Upper lobe of left lung (tissue), 6 donors: Measurements from ENCODE around the gene TPGS2. TPM values are rescaled to one million over a fixed set of nuclear protein-coding genes. Genes with fewer than 3 reads are reported as not detected.

Experiments
- ATAC-seq, 2 donors: fragments of 200-7000 bp; cut with Tn5 transposase; one replicate each; pipeline ENCODE4 v1.9.1; 2022; ENCODE audit warnings: mild to moderate bottlenecking in 2 of 2, moderate library complexity in 2 of 2; ENCODE audit not compliant: low FRiP score in 2 of 2
- DNase-seq, 2 donors: peaks; one replicate each; pipeline ENCODE4 v3.0.0-alpha.2; 2019 to 2020
- H3K27ac ChIP-seq, 4 donors: fragments of 200-600 bp; sonication (generic); one replicate each; pipeline ENCODE4 v1.5.1; 2016 to 2019
- H3K27me3 ChIP-seq, 4 donors: fragments of 200-600 bp; sonication (generic); one replicate each; pipeline ENCODE4 v1.5.1; 2017 to 2019
- H3K36me3 ChIP-seq, 4 donors: fragments of 200-600 bp; sonication (generic); one replicate each; pipeline ENCODE4 v1.5.1; 2016 to 2019
- H3K4me1 ChIP-seq, 4 donors: fragments of 200-600 bp; sonication (generic); one replicate each; pipeline ENCODE4 v1.5.1; 2018 to 2019
- H3K4me3 ChIP-seq, 4 donors: fragments of 200-600 bp; sonication (generic); one replicate each; pipeline ENCODE4 v1.5.1; 2017 to 2019; ENCODE audit warnings: mild to moderate bottlenecking in 2 of 4, moderate library complexity in 1 of 4
- H3K9me3 ChIP-seq, 4 donors: fragments of 200-600 bp; sonication (generic); one replicate each; pipeline ENCODE4 v1.5.1; 2018 to 2019
- CTCF ChIP-seq, 6 experiments: fragments of 450-650 bp in 4 of 6; fragments of 200-600 bp in 2 of 6; sonication (generic) in 2 of 6; IDR thresholded peaks; one replicate each; pipeline ENCODE4 v1.5.1; 2016 to 2019; ENCODE audit warnings: antibody characterized with exemption in 6 of 6
- EP300 ChIP-seq, 4 donors: sonication (generic); formaldehyde crosslinking; IDR thresholded peaks; one replicate each; pipeline ENCODE4 v1.5.1; 2017; ENCODE audit warnings: antibody characterized with exemption in 4 of 4, control low read depth in 2 of 4
- POLR2A ChIP-seq, 4 donors: fragments of 450-650 bp; IDR thresholded peaks; one replicate each; pipeline ENCODE4 v1.5.1; 2016 to 2017; ENCODE audit warnings: antibody characterized with exemption in 4 of 4, mild to moderate bottlenecking in 2 of 4
- POLR2AphosphoS5 ChIP-seq, 2 donors: sonication (generic); formaldehyde crosslinking; IDR thresholded peaks; one replicate each; pipeline ENCODE4 v1.5.1; 2017; ENCODE audit warnings: antibody characterized with exemption in 2 of 2
- WGBS, 2 donors: methylation state at CpG; one replicate each; pipeline ENCODE4 v1.1.5; 2017 to 2018; 5-methylcytosine and 5-hydroxymethylcytosine counted together
- total RNA-seq, 6 donors: library from RNA; depleted of rRNA in 4 of 6; stranded (reverse); fragments of >200 nt in 4 of 6; gene quantifications; one replicate each; pipeline versions ENCODE4 v1.1.0 to v1.2.1, GENCODE V29; 2016 to 2021
- donor health status: DM: no; HTN: no; CAD: no; lungs with moderate emphysema.
- donor health status: DM: no; HTN: yes; CAD: no; lungs with severe emphysema.

Gene TPGS2
- total RNA-seq, 6 donors from 2014 or later: 63.6 to 133 (median 94.9) TPM

GRCh38 chr18:36862182-36862581 is 33.4 kb upstream of the TPGS2 start:
- DNase-seq (no peak), ATAC-seq (no peak)
- Histone ChIP-seq H3K27ac (no peak overlapping the region), H3K36me3 (peaks cover 0 to 10% (median 0%) of the 10 kb centered on the region in 4 donors), H3K9me3 (no peaks in the 10 kb centered on the region), H3K4me1 (no peaks in the 10 kb centered on the region), H3K4me3 (no peak overlapping the region), H3K27me3 (no peaks in the 10 kb centered on the region)
- 89 to 100% methylated on average over 1 of the region's 1 CpG for WGBS, 2 donors
- TF ChIP-seq CTCF (IDR thresholded peaks at IDR 0.05) (no peak), POLR2AphosphoS5 (IDR thresholded peaks at IDR 0.05) (no peak), POLR2A (IDR thresholded peaks at IDR 0.05) (no peak), EP300 (IDR thresholded peaks at IDR 0.05) (no peak)

DNA sequence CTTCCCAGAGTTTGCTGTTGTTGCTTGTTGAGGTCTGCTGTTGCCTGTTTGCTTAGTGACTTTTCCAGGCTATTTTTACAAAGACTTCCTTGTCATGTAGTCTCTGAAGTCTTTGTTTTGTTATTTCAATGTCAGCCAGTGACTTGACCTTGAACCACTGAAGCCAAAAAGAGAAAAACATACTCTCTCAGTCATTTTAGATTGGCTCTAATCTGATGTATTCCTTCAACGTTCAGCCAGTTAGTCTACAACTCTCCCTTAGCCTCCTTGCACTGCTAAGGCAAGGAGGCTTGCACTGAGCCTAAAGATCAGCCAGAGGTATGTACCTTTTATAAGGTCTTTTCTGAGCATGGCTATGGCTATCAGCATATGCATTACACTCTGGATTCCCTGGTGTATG is 28.0 kb upstream of the TPGS2 start:
- 44 to 53% methylated on average over 1 of the region's 1 CpG for whole genome bisulfite sequencing, 2 donors
- peaks cover 0 to 5% (median 0%) of the 10 kb centered on the region in 4 donors for H3K4me1 ChIP-seq
- peaks cover 0 to 5% (median 1%) of the 10 kb centered on the region in 4 donors for H3K36me3 ChIP-seq
- DNase-seq (no peak), ATAC-seq (no peak)
- no peak for TF ChIP-seq POLR2AphosphoS5 (IDR thresholded peaks at IDR 0.05)
- H3K27me3 ChIP-seq: no peaks in the 10 kb centered on the region
- no peak overlapping the region for H3K27ac ChIP-seq
- H3K4me3 ChIP-seq: no peak overlapping the region
- peaks cover 0 to 7% (median 0%) of the 10 kb centered on the region in 4 donors for H3K9me3 ChIP-seq

- ATAC-seq (no peak), DNase-seq (no peak)
- no peak overlapping the region for H3K4me3 ChIP-seq
- H3K4me1 ChIP-seq: no peaks in the 10 kb centered on the region
- H3K9me3 ChIP-seq: peaks cover 0 to 9% (median 0%) of the 10 kb centered on the region in 4 donors
- TF ChIP-seq POLR2AphosphoS5 (IDR thresholded peaks at IDR 0.05) (no peak), EP300 (IDR thresholded peaks at IDR 0.05) (no peak), POLR2A (IDR thresholded peaks at IDR 0.05) (no peak), CTCF (IDR thresholded peaks at IDR 0.05) (no peak)
- peaks cover 0 to 5% (median 1%) of the 10 kb centered on the region in 4 donors for H3K36me3 ChIP-seq
- 52 to 67% methylated on average over 2 of the region's 2 CpGs for WGBS, 2 donors
- no peaks in the 10 kb centered on the region for H3K27me3 ChIP-seq
- no peak overlapping the region for H3K27ac ChIP-seq
Observed at GRCh38 chr18:36851202-36851590, 22.4 kb upstream of the TPGS2 start.

DNA sequence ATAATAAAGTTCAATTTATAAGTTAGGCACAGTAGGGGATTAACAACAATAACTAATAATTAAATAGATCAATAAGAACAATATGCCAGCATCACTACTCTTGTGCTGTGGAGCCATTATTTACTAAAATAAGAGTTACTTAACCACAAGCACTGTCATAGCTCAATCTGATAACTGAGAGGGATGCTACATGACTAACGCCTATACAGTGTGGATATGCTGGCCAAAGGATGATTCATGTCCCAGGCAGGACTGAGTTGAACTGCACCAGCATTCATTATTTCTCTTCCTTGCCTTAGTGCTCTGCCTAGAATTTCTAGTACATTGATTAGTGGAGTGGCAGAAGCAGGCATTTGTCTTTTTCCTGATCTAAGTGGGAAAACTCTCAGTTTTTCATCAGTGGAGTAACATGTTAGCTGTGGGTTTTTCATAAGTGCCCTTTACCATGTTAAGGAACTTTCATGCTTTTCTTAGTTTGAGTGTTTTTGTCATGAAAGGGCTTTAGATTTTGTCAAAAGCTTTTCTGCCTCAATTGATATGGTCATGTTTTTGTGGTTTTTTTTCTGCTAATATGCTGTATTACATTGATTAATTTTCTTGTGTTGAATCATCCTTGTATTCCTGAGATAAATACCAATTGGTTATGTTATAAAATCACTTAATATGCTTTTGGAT is 21.9 kb upstream of the TPGS2 start:
- TF ChIP-seq POLR2A (IDR thresholded peaks at IDR 0.05): no peak
- TF ChIP-seq POLR2AphosphoS5 (IDR thresholded peaks at IDR 0.05): no peak
- TF ChIP-seq CTCF (IDR thresholded peaks at IDR 0.05): no peak
- TF ChIP-seq EP300 (IDR thresholded peaks at IDR 0.05): no peak
- peaks cover 0 to 5% (median 1%) of the 10 kb centered on the region in 4 donors for H3K36me3 ChIP-seq
- no peaks in the 10 kb centered on the region for H3K27me3 ChIP-seq
- no peak for DNase-seq
- H3K4me3 ChIP-seq: no peak overlapping the region
- peak in 1 of 2 donors; percentile 80 for ATAC-seq
- no peaks in the 10 kb centered on the region for H3K4me1 ChIP-seq
- H3K27ac ChIP-seq: no peak overlapping the region
- WGBS, 2 donors: 75 to 92% methylated on average over 1 of the region's 1 CpG
- H3K9me3 ChIP-seq: peaks cover 0 to 9% (median 0%) of the 10 kb centered on the region in 4 donors

DNA sequence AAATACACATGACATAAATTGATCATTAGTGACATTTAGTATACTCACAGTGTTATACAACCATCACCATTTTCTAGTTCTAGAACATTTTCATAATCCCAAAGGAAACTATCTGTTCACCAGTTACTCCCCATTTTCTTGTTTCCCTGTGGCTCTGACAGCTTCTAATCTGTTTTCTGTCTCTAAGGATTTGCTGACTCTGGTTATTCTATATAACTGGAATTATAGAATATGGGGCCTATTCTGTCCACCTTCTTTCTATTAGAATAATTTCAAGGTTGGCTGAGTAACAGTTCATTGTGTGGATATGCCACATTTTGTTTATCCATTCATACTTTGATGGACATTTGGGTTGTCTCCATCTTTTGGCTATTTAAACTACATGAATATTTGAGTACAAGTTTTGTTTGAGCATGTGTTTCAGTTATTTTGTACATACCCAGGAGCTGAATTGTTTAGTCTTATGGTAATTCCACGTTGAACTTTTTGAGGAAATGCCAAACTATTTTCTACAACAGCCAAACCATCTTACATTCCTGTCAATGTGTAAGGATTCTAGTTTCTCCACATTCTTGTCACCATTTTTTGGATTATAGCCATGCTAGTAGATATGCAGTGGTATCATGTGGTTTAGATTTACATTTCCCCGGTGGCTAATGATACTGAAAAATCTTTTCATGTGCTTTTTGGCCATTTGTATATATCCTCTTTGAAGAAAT is 20.6 kb upstream of the TPGS2 start:
- DNase-seq (no peak), ATAC-seq (no peak)
- Histone ChIP-seq H3K36me3 (peaks cover 0 to 5% (median 1%) of the 10 kb centered on the region in 4 donors), H3K4me3 (no peak overlapping the region), H3K27ac (no peak overlapping the region), H3K4me1 (no peaks in the 10 kb centered on the region), H3K27me3 (no peaks in the 10 kb centered on the region), H3K9me3 (peaks cover 0 to 9% (median 0%) of the 10 kb centered on the region in 4 donors)
- TF ChIP-seq POLR2A (IDR thresholded peaks at IDR 0.05) (no peak), CTCF (IDR thresholded peaks at IDR 0.05) (no peak), POLR2AphosphoS5 (IDR thresholded peaks at IDR 0.05) (no peak), EP300 (IDR thresholded peaks at IDR 0.05) (no peak)
- 40 to 54% methylated on average over 2 of the region's 2 CpGs for WGBS, 2 donors
